GM23338 (cell line): Measurements from ENCODE around the gene SLC25A13. TPM values are rescaled to one million over a fixed set of nuclear protein-coding genes. Genes with fewer than 3 reads are reported as not detected.

ENCODE experiments used
- ATAC-seq: fragments of 200-7000 bp; cut with Tn5 transposase; 3 replicates; pipeline ENCODE4 v1.9.1; 2020
- DNase-seq: peaks from one replicate; pipeline ENCODE4 v3.0.0-alpha.2; 2015; ENCODE audit warnings: low spot score
- H2AFZ ChIP-seq: fragments of 200-600 bp; sonication (generic); 2 replicates; pipeline ENCODE4 v1.8.0; 2016; ENCODE audit warnings: antibody characterized with exemption, mild to moderate bottlenecking, moderate library complexity
- H3F3A ChIP-seq: fragments of 200-600 bp; sonication (generic); replicated peaks from 2 replicates; pipeline ENCODE4 v1.8.0; 2017; ENCODE audit warnings: antibody characterized with exemption, mixed run types, low read depth
- H3K27ac ChIP-seq: fragments of 200-600 bp; sonication (generic); 2 replicates; pipeline ENCODE4 v1.6.1; 2016; ENCODE audit warnings: low read depth
- H3K27me3 ChIP-seq: fragments of 200-600 bp; sonication (generic); 2 replicates; pipeline ENCODE4 v1.8.0; 2016; ENCODE audit warnings: mild to moderate bottlenecking, mixed run types, moderate library complexity; ENCODE audit not compliant: insufficient read depth
- H3K36me3 ChIP-seq: fragments of 200-600 bp; sonication (generic); 2 replicates; pipeline ENCODE4 v1.8.0; 2016; ENCODE audit warnings: mild to moderate bottlenecking; ENCODE audit not compliant: insufficient read depth
- H3K4me1 ChIP-seq: fragments of 200-600 bp; sonication (generic); 2 replicates; pipeline ENCODE4 v1.8.0; 2016; ENCODE audit warnings: mild to moderate bottlenecking, moderate library complexity; ENCODE audit not compliant: insufficient read depth
- H3K4me2 ChIP-seq: fragments of 200-600 bp; sonication (generic); 2 replicates; pipeline ENCODE4 v1.7.1; 2017; ENCODE audit warnings: mixed run types
- H3K4me3 ChIP-seq: fragments of 200-600 bp; sonication (generic); 2 replicates; pipeline ENCODE4 v1.6.1; 2016; ENCODE audit warnings: mixed run types
- H3K79me2 ChIP-seq: fragments of 200-600 bp; sonication (generic); replicated peaks from 2 replicates; pipeline ENCODE4 v1.8.0; 2017; ENCODE audit warnings: mild to moderate bottlenecking; ENCODE audit not compliant: insufficient read depth
- H3K9me2 ChIP-seq: fragments of 200-600 bp; sonication (generic); 2 replicates; pipeline ENCODE4 v1.8.0; 2017; ENCODE audit not compliant: insufficient read depth
- H4K20me1 ChIP-seq: fragments of 200-600 bp; sonication (generic); replicated peaks from 2 replicates; pipeline ENCODE4 v1.8.0; 2017; ENCODE audit warnings: mild to moderate bottlenecking; ENCODE audit not compliant: insufficient read depth
- H3K27ac Mint-ChIP-seq: 2 replicates; pipeline ENCODE4 v1.8.0; 2020; ENCODE audit warnings: inconsistent platforms, mild to moderate bottlenecking, moderate library complexity, mixed read lengths
- H3K27me3 Mint-ChIP-seq: 3 replicates; pipeline ENCODE4 v1.8.0; 2022; ENCODE audit warnings: low read depth, mild to moderate bottlenecking, moderate library complexity, mixed read lengths, inconsistent platforms; ENCODE audit not compliant: insufficient read depth, poor library complexity
- H3K36me3 Mint-ChIP-seq: 3 replicates; pipeline ENCODE4 v1.8.0; 2021; ENCODE audit warnings: low read depth, mild to moderate bottlenecking, inconsistent platforms, moderate library complexity, mixed read lengths
- H3K4me1 Mint-ChIP-seq: 3 replicates; pipeline ENCODE4 v1.8.0; 2020; ENCODE audit warnings: mild to moderate bottlenecking, inconsistent platforms, mixed read lengths
- H3K4me3 Mint-ChIP-seq: 3 replicates; pipeline ENCODE4 v1.8.0; 2021; ENCODE audit warnings: moderate library complexity, mild to moderate bottlenecking, inconsistent platforms, mixed read lengths
- H3K9me3 Mint-ChIP-seq: 3 replicates; pipeline ENCODE4 v1.8.0; 2020; ENCODE audit warnings: moderate library complexity, mild to moderate bottlenecking, inconsistent platforms, mixed read lengths
- CREB1 ChIP-seq: fragments of 250-450 bp; sonication (Bioruptor Pico); IDR thresholded peaks from 2 replicates; pipeline ENCODE4 v1.5.0; 2020; ENCODE audit warnings: low read depth, mild to moderate bottlenecking, moderate library complexity
- CTCF ChIP-seq, 2 experiments: fragments of 200-600 bp in 1 of 2; sonication (generic) in 1 of 2; conservative IDR thresholded peaks; 2 replicates each; pipeline versions ENCODE4 v1.5.1 to v1.6.1; 2016 to 2017; ENCODE audit warnings: antibody characterized with exemption in 2 of 2, low read depth in 2 of 2, mild to moderate bottlenecking in 2 of 2, moderate library complexity in 1 of 2
- EZH2phosphoT487 ChIP-seq: fragments of 200-600 bp; sonication (generic); IDR thresholded peaks from one replicate; pipeline ENCODE4 v1.8.1; 2018; ENCODE audit warnings: antibody characterized with exemption; ENCODE audit not compliant: unreplicated experiment
- POLR2AphosphoS5 ChIP-seq: IDR thresholded peaks from 2 replicates; pipeline ENCODE4 v1.6.1; 2016; ENCODE audit warnings: antibody characterized with exemption, low read depth
- STAT1 ChIP-seq: IDR thresholded peaks from one replicate; pipeline ENCODE4 v1.6.1; 2016; ENCODE audit warnings: antibody characterized with exemption; ENCODE audit not compliant: unreplicated experiment
- ZNF114 ChIP-seq: fragments of 250-450 bp; sonication (Bioruptor Pico); IDR thresholded peaks from 2 replicates; pipeline ENCODE4 v1.5.0; 2020; ENCODE audit warnings: mild to moderate bottlenecking, moderate library complexity
- ZNF331 ChIP-seq: fragments of 250-450 bp; sonication (Bioruptor Pico); IDR thresholded peaks from 2 replicates; pipeline ENCODE4 v1.5.0; 2020; ENCODE audit warnings: low read depth, mild to moderate bottlenecking, moderate library complexity
- polyA plus RNA-seq: library from polyadenylated mRNA; unstranded; fragments of >200 nt; fragmentation: Nextera tagmentation; extraction: Ambion mirVana; gene quantifications from 2 replicates; pipeline ENCODE4 v1.2.1, GENCODE V29; 2016
- total RNA-seq: library from RNA; depleted of rRNA; stranded (reverse); fragments of >200 nt; shearing (Covaris generic); gene quantifications from 2 replicates; pipeline ENCODE4 v1.2.3, GENCODE V29; 2014
- TF ChIP-seq, protein P1 (sequence below): IDR thresholded peaks from one replicate; pipeline ENCODE4 v1.6.1; 2018; ENCODE audit warnings: antibody characterized with exemption; ENCODE audit not compliant: unreplicated experiment
- TF ChIP-seq, protein P2 (sequence below): IDR thresholded peaks from 2 replicates; pipeline ENCODE4 v1.6.1; 2016; ENCODE audit warnings: antibody characterized with exemption

The SLC25A13 gene
- total and polyA plus RNA-seq, 2 experiments from 2014 or later = 51.1 to 84.6 TPM

GRCh38 chr7:96347471-96347870 is 25.6 kb upstream of the SLC25A13 start:
- DNase-seq = no peak
- H3K4me1 Mint-ChIP-seq = no peaks in the 10 kb centered on the region
- H2AFZ ChIP-seq = no peak overlapping the region
- no peaks in the 10 kb centered on the region for H3K36me3 ChIP-seq
- H3K27me3 ChIP-seq = no peaks in the 10 kb centered on the region
- TF ChIP-seq EZH2phosphoT487 (no peak), CTCF (conservative IDR thresholded peaks at IDR 0.05; ENCODE audit: low read depth in 2 of 2) (no peak), ZNF114 (no peak), ZNF331 (CRISPR knock-in tag) (no peak), CREB1 (CRISPR knock-in tag) (no peak), POLR2AphosphoS5 (no peak), STAT1 (no peak)
- TF ChIP-seq, protein P1, sequence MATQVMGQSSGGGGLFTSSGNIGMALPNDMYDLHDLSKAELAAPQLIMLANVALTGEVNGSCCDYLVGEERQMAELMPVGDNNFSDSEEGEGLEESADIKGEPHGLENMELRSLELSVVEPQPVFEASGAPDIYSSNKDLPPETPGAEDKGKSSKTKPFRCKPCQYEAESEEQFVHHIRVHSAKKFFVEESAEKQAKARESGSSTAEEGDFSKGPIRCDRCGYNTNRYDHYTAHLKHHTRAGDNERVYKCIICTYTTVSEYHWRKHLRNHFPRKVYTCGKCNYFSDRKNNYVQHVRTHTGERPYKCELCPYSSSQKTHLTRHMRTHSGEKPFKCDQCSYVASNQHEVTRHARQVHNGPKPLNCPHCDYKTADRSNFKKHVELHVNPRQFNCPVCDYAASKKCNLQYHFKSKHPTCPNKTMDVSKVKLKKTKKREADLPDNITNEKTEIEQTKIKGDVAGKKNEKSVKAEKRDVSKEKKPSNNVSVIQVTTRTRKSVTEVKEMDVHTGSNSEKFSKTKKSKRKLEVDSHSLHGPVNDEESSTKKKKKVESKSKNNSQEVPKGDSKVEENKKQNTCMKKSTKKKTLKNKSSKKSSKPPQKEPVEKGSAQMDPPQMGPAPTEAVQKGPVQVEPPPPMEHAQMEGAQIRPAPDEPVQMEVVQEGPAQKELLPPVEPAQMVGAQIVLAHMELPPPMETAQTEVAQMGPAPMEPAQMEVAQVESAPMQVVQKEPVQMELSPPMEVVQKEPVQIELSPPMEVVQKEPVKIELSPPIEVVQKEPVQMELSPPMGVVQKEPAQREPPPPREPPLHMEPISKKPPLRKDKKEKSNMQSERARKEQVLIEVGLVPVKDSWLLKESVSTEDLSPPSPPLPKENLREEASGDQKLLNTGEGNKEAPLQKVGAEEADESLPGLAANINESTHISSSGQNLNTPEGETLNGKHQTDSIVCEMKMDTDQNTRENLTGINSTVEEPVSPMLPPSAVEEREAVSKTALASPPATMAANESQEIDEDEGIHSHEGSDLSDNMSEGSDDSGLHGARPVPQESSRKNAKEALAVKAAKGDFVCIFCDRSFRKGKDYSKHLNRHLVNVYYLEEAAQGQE = no peak
- no peaks in the 10 kb centered on the region for H3K27me3 Mint-ChIP-seq
- no peak overlapping the region for H3K4me3 ChIP-seq
- H3K4me3 Mint-ChIP-seq = no peak overlapping the region
- no peaks in the 10 kb centered on the region for H3K36me3 Mint-ChIP-seq
- H3K4me1 ChIP-seq = no peaks in the 10 kb centered on the region
- no peaks in the 10 kb centered on the region for H3K9me3 Mint-ChIP-seq
- H3K9me2 ChIP-seq = no peaks in the 10 kb centered on the region; the same call in 1 of the 2 replicates
- no peak for ATAC-seq
- no peaks in the 10 kb centered on the region for H4K20me1 ChIP-seq
- no peaks in the 10 kb centered on the region for H3F3A ChIP-seq
- no peak overlapping the region for H3K27ac ChIP-seq
- H3K79me2 ChIP-seq = no peaks in the 10 kb centered on the region
- H3K27ac Mint-ChIP-seq = no peak overlapping the region
- H3K4me2 ChIP-seq = no peak overlapping the region

- Histone ChIP-seq H3K27ac (no peak overlapping the region), H3K27me3 (no peaks in the 10 kb centered on the region), H4K20me1 (no peaks in the 10 kb centered on the region), H3K79me2 (no peaks in the 10 kb centered on the region), H3K4me1 (no peaks in the 10 kb centered on the region), H3K4me2 (no peak overlapping the region), H3K36me3 (no peaks in the 10 kb centered on the region), H3F3A (no peaks in the 10 kb centered on the region), H3K9me2 (no peaks in the 10 kb centered on the region; the same call in 1 of the 2 replicates), H3K4me3 (no peak overlapping the region), H2AFZ (peak overlapping the region; percentile 38; the same call in 1 of the 2 replicates)
- H3K9me3 Mint-ChIP-seq = no peaks in the 10 kb centered on the region
- H3K4me1 Mint-ChIP-seq = no peaks in the 10 kb centered on the region
- ATAC-seq = no peak
- H3K27ac Mint-ChIP-seq = no peak overlapping the region
- DNase-seq = no peak
- no peaks in the 10 kb centered on the region for H3K27me3 Mint-ChIP-seq
- no peaks in the 10 kb centered on the region for H3K36me3 Mint-ChIP-seq
- TF ChIP-seq ZNF331 (CRISPR knock-in tag) = no peak
- no peak for TF ChIP-seq CREB1 (CRISPR knock-in tag)
- TF ChIP-seq ZNF114 = no peak
- TF ChIP-seq CTCF (conservative IDR thresholded peaks at IDR 0.05; ENCODE audit: low read depth in 2 of 2) = no peak
- TF ChIP-seq, protein P2, sequence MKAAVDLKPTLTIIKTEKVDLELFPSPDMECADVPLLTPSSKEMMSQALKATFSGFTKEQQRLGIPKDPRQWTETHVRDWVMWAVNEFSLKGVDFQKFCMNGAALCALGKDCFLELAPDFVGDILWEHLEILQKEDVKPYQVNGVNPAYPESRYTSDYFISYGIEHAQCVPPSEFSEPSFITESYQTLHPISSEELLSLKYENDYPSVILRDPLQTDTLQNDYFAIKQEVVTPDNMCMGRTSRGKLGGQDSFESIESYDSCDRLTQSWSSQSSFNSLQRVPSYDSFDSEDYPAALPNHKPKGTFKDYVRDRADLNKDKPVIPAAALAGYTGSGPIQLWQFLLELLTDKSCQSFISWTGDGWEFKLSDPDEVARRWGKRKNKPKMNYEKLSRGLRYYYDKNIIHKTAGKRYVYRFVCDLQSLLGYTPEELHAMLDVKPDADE = no peak
- no peak for TF ChIP-seq EZH2phosphoT487
- H3K4me3 Mint-ChIP-seq = no peak overlapping the region
These were observed 24.5 kb upstream of the SLC25A13 start for GRCh38 chr7:96346293-96346953.
